HG03378 (cell line): ENCODE data around the gene OTOP3.
"Not testable (repeated sequence)": the region's sequence is repeated elsewhere in the genome, so short reads cannot be mapped to it uniquely, and the experiment has no call there.

Experiments used
- ATAC-seq: cut with Tn5 transposase; IDR thresholded peaks from one replicate; pipeline ENCODE4 v1.9.1; 2021; ENCODE audit warnings: mild to moderate bottlenecking, moderate library complexity; ENCODE audit not compliant: unreplicated experiment

OTOP3 gene, protein sequence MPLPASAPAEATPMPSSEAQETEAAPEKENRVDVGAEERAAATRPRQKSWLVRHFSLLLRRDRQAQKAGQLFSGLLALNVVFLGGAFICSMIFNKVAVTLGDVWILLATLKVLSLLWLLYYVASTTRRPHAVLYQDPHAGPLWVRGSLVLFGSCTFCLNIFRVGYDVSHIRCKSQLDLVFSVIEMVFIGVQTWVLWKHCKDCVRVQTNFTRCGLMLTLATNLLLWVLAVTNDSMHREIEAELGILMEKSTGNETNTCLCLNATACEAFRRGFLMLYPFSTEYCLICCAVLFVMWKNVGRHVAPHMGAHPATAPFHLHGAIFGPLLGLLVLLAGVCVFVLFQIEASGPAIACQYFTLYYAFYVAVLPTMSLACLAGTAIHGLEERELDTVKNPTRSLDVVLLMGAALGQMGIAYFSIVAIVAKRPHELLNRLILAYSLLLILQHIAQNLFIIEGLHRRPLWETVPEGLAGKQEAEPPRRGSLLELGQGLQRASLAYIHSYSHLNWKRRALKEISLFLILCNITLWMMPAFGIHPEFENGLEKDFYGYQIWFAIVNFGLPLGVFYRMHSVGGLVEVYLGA

DNA sequence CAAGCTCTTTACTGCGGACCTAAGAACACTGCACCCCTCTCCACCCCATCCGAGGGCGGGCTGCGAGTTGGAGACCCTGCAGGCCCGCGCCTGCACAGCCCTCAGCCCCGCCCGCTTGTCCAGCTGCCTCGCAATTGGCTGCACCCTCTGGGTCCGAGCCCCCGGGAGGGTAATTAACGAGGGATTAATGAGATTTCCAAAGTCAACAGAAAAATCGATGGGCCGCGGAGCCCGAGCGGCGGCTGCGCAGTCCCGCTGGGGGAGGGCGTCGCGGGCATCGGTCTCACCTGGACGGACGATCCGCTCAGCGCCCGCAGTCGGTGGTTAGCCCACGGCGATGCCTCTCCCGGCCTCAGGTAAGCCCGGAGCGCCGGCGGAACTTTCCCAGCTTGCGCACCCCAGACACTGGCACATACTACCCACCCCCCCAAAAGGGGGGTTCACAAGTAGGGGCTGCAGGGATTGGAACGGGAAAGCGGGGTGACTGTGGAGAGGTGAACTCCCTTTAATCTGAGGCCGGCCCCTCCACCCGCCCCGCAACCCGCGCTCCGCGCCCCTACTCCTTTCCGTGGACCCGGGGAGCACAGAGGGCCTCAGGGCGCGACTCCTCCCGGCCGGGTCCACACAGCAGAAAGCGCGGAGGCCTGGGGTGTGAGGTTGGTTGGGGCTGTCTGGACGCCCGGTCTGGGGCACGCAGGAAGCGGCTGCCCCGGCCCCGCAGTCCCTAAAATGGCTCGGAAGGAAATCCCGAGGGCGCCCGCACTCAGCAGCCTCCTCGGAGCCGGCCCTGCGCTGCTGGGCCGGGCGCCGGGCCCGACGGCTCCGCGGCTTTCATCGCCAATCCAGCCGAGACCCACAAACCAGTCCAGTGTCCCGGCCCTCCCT is at the start of gene OTOP3:
Gene OTOP3, plus strand, starts transcription at position 314 of the 885 bp plus-strand sequence. Its CDS starts 24 bp downstream, at position 338.
- no peak for ATAC-seq

- no peak for ATAC-seq
Measured at GRCh38 chr17:74888469-74888868, 47.2 kb upstream of the OTOP3 start.

DNA sequence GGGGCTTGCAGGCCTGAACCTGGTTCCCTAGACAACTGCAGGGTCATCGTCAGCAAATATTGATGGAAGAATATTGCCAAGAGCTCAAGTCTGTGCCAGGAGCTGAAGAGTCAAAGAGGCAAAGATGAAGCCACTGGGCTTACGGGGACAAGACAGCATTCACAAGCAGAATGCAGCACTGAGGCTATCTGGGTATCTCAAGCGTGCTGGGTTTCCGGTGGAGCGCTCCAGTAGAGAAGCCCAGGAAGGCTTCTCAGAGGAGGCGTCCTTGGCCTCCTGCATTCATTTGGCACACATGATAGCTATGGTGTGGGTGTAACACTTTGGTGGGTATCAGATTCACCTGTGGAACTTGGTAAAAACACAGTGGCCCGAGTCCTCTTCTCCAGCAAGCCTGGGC is 45.1 kb upstream of the OTOP3 start:
- no peak for ATAC-seq

DNA sequence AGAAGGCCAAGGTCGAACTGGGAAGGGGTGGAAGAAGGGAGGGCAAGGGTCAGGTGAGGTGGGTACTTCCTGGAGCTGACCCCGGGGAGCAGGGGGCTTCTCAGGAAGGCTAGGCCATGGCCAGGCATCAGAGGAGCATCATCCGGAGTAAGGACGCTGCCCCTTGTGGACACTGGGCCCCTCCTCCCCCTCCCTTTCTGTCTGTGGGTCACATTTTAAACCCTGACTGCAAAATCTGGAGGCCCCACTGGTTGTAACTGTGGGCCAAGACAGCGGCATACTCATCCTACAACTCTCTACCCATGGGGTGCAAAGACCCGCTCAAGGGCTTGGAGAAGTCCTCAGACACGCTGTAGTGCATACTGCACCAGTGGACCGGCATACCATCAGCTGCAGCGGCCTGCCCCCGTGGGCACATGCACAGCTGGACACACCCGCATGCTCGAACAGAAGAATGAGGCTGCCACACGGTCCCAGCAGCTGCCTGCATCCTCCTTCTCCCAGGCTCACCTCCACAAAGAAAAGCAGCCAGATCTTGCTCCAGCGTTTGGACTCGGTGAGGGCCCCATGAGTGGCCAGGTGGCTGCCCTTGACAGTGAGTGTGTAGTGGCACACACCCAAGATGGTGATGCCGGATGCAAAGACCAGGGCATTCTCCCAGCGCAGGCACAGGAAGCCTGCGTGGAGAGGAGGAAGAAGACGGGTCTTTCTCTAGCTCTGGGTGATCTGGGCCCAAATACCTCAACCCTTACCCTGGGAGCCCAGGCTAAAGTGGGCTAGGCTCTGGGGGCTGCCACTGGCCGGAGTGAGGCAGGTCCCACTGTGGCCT is 43.5 kb upstream of the OTOP3 start:
- ATAC-seq: no peak

GRCh38 chr17:74892974-74893911 is 42.5 kb upstream of the OTOP3 start, which contains the start of gene FADS6:
Gene FADS6, minus strand, starts transcription at chr17:74893633. Its CDS starts 38 bp downstream, at chr17:74893595.
- ATAC-seq: no peak

DNA sequence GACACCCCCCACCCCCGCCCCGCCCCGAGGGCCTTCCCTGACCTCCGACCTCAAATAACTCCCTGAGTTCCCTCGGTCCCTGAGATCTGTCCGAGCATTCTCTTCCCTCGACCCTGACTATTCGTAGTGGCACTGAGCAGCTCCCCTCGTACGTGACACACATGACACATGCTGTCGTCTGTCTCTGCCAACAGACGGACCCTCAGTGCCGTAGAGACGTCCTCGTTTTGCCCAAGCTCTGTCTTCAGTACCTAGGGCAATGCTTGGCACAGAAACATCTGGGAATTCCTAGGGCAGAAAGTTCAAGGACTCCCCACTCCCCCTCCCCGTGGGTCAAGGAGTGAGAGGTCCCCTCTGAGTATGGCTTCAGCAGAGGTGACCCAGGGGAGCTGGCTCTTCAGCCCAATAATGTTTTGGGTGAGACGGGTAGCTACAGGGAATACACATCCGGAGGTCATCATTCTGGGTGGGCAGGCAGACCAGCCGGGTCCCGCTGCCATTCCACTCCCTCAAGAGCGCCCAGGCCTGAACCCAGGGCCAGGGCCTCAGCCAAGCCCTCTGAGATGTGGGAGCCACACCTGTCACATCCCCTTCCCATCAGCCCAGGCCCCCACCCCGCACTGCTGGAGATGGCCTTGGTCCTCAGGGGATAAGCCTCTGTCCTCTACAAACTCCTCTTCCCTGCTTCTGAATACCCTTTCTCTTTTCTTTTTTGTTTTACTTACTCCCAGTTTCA is 41.6 kb upstream of the OTOP3 start:
- no peak for ATAC-seq

- no peak for ATAC-seq
Measured at GRCh38 chr17:74898376-74898946, 37.2 kb upstream of the OTOP3 start.

GRCh38 chr17:74900208-74900607 is 35.5 kb upstream of the OTOP3 start:
- ATAC-seq: no peak

- ATAC-seq: no peak
Measured at GRCh38 chr17:74901353-74902135, 34.2 kb upstream of the OTOP3 start.

DNA sequence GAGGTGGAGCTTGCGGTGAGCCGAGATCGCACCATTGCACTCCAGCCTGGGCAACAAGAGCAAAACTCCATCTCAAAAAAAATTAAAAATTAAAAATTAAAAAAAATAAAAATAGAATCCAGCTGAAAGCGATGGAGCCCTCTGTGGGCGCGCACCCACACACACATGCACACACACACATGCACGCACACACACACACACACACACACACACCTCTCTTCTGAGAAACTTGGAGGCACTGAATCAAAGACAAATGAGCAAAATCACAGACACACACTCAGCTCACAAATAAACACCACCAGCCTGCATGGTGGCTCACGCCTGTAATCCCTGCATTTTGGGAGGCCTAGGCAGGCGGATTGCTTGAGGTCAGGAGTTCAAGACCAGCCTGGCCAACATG is 32.7 kb upstream of the OTOP3 start:
- no peak for ATAC-seq

- no peak for ATAC-seq
Measured at GRCh38 chr17:74903671-74904070, 32.0 kb upstream of the OTOP3 start.

DNA sequence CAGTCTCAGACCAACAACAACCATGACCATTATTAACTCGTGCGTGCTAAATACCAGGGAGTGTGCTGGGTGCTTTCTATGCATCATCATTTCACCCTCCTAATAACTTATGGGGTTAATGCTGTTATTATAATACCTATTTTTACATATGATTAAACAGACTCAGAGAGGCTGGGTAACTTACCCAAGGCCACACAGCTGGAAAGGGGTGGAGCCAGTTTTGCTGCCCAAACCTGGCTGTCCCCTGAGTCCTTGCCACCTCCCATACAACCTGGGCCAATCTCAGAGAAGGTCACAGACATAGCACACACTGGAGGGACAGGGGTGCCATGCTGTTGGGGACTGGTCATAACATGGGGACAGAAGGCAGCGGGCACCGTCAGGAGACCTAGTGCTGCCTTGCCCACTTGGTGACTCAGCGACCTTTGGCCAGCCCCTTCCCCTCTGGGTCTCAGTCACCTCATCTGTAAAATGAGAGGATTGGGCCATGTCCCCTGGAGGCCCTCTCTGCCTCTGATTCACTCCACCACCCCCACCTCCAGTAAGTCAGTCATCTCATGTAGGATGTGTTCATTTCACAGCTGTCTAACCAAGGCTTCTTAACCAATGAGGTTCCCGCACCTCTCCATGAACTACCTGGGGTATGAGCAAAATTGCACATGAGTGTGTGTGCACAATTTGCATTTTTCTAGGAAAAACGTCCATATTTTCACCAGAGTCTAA is 30.9 kb upstream of the OTOP3 start:
- ATAC-seq: no peak

- not testable (repeated sequence) for ATAC-seq
Measured at GRCh38 chr17:74906214-74906793, 29.4 kb upstream of the OTOP3 start.

DNA sequence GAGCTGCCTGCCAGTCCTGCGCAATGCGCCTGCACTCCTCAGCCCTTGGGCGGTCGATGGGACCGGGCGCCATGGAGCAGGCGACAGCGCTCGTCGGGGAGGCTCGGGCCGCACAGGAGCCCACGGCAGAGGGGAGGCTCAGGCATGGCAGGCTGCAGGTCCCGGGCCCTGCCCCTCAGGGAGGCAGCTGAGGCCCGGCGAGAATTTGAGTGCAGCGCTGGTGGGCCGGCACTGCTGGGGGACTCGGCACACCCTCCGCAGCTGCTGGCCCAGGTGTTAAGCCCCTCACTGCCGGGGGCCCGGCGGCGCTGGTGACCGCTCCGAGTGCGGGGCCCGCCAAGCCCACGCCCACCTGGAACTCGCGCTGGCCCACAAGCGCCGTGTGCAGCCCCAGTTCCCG is 28.7 kb upstream of the OTOP3 start:
- ATAC-seq: no peak

GRCh38 chr17:74909097-74909496 is 26.6 kb upstream of the OTOP3 start:
- ATAC-seq: not testable (repeated sequence)

- not testable (repeated sequence) for ATAC-seq
Measured at GRCh38 chr17:74911423-74911822, 24.3 kb upstream of the OTOP3 start.
